Measurements from ENCODE around the gene GPX3.

GPX3 gene

GRCh38 chr5:151020304-151021110 lies at the start of gene GPX3:
TSS of gene GPX3 (plus strand) at chr5:151020591. CDS start at chr5:151020655, 64 bp downstream.
- peak; percentile 75 for DNase-seq

GRCh38 chr5:150978590-150978989 lies 41.8 kb upstream of the GPX3 start:
- DNase-seq, result no peak

GRCh38 chr5:150987746-150988145 lies 32.6 kb upstream of the GPX3 start:
- no peak for DNase-seq

- DNase-seq, result peak; percentile 5
Observed at GRCh38 chr5:150989695-150990094, 30.7 kb upstream of the GPX3 start.

GRCh38 chr5:150992705-150993104 lies 27.7 kb upstream of the GPX3 start:
- no peak for DNase-seq

GRCh38 chr5:150993422-150993821 lies 27.0 kb upstream of the GPX3 start:
- no peak for DNase-seq

GRCh38 chr5:150993826-150994412 lies 26.5 kb upstream of the GPX3 start:
- no peak for DNase-seq

GRCh38 chr5:150999704-151000442 lies 20.5 kb upstream of the GPX3 start:
- no peak for DNase-seq

- DNase-seq, result no peak
Observed at GRCh38 chr5:151001436-151001835, 19.0 kb upstream of the GPX3 start.

- peak; percentile 51 for DNase-seq
Observed at GRCh38 chr5:151002250-151002649, 18.1 kb upstream of the GPX3 start.

- no peak for DNase-seq
Observed at GRCh38 chr5:151002681-151003502, 17.5 kb upstream of the GPX3 start.

- no peak for DNase-seq
Observed at GRCh38 chr5:151003503-151003860, 16.9 kb upstream of the GPX3 start.

GRCh38 chr5:151004499-151004898 lies 15.9 kb upstream of the GPX3 start:
- DNase-seq, result no peak

- DNase-seq, result no peak
Observed at GRCh38 chr5:151005187-151005949, 15.0 kb upstream of the GPX3 start.

GRCh38 chr5:151005950-151006576 lies 14.3 kb upstream of the GPX3 start:
- DNase-seq, result no peak

GRCh38 chr5:151006704-151007334 lies 13.6 kb upstream of the GPX3 start:
- no peak for DNase-seq

- DNase-seq, result no peak
Observed at GRCh38 chr5:151007430-151008209, 12.8 kb upstream of the GPX3 start.

GRCh38 chr5:151008210-151008491 lies 12.2 kb upstream of the GPX3 start:
- no peak for DNase-seq

- DNase-seq, result no peak
Observed at GRCh38 chr5:151008906-151009305, 11.5 kb upstream of the GPX3 start.

- no peak for DNase-seq
Observed at GRCh38 chr5:151012862-151013261, 7.5 kb upstream of the GPX3 start.

Data from hematopoietic multipotent progenitor cell treated with erythropoietin and hydrocortisone succinate and interleukin-3 and kit ligand, for 4 days (in vitro differentiated cells).